ENCODE results near the gene NUMB.

The NUMB gene

DNA sequence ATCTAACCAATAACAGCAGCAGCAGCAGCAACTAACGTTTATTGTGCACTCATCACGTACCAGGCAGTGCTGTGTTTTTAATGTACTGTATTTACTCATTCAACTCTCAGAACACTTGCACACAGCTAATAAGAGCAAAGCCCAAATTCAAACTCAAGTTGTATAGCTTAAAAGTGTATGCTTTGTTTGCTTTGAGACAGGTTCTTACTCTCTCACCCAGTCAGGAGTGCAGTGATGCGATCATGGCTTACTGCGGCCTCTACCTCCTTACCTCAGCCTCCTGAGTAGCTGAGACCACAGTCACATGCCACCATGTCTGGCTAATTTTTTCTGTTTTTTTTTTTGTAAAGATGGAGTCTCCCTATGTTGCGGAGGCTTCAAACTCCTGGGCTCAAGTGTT is 115.7 kb downstream of the NUMB start:
- ATAC-seq (ENCODE audit: insufficient read depth, low read depth) (no peak), DNase-seq (no peak)
- H3K9ac ChIP-seq (ENCODE audit: low read depth, low read length): no peak overlapping the region
- no peak overlapping the region for H3K4me3 ChIP-seq (ENCODE audit: low read depth in 1 of 2, low read length in 2 of 2)
- H3K27me3 ChIP-seq (ENCODE audit: insufficient read depth, low read length, poor library complexity): no peaks in the 10 kb centered on the region
- H3K4me1 ChIP-seq (ENCODE audit: insufficient read depth, low read length): no peaks in the 10 kb centered on the region
- H3K4me2 ChIP-seq (ENCODE audit: insufficient read depth, low read length): no peak overlapping the region
- H3K79me2 ChIP-seq (ENCODE audit: insufficient read depth, low read length): peaks cover 3% of the 10 kb centered on the region; the same call in 1 of the 2 replicates
- no peak overlapping the region for H3K27ac ChIP-seq (ENCODE audit: low read length)
- no peak for TF ChIP-seq EZH2 (IDR thresholded peaks at IDR 0.05; ENCODE audit: borderline replicate concordance, low read depth, low read length, severe bottlenecking)
- TF ChIP-seq, protein P1, sequence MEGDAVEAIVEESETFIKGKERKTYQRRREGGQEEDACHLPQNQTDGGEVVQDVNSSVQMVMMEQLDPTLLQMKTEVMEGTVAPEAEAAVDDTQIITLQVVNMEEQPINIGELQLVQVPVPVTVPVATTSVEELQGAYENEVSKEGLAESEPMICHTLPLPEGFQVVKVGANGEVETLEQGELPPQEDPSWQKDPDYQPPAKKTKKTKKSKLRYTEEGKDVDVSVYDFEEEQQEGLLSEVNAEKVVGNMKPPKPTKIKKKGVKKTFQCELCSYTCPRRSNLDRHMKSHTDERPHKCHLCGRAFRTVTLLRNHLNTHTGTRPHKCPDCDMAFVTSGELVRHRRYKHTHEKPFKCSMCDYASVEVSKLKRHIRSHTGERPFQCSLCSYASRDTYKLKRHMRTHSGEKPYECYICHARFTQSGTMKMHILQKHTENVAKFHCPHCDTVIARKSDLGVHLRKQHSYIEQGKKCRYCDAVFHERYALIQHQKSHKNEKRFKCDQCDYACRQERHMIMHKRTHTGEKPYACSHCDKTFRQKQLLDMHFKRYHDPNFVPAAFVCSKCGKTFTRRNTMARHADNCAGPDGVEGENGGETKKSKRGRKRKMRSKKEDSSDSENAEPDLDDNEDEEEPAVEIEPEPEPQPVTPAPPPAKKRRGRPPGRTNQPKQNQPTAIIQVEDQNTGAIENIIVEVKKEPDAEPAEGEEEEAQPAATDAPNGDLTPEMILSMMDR (IDR thresholded peaks at IDR 0.05; ENCODE audit: borderline replicate concordance, extremely low read depth, low read length, poor library complexity, severe bottlenecking): no peak
- 0 out of 2 replicates have a peak, but pooled peaks cover 7% of the 10 kb centered on the region for H4K20me1 ChIP-seq (ENCODE audit: insufficient read depth, low read length)
- 0 out of 2 replicates have a peak, but pooled peaks cover 3% of the 10 kb centered on the region for H3K36me3 ChIP-seq (ENCODE audit: insufficient read depth, low read length)
- H2AFZ ChIP-seq (ENCODE audit: low read depth, low read length): no peak overlapping the region
- H3K9me3 ChIP-seq (ENCODE audit: insufficient read depth, low read length, severe bottlenecking): no peaks in the 10 kb centered on the region

DNA sequence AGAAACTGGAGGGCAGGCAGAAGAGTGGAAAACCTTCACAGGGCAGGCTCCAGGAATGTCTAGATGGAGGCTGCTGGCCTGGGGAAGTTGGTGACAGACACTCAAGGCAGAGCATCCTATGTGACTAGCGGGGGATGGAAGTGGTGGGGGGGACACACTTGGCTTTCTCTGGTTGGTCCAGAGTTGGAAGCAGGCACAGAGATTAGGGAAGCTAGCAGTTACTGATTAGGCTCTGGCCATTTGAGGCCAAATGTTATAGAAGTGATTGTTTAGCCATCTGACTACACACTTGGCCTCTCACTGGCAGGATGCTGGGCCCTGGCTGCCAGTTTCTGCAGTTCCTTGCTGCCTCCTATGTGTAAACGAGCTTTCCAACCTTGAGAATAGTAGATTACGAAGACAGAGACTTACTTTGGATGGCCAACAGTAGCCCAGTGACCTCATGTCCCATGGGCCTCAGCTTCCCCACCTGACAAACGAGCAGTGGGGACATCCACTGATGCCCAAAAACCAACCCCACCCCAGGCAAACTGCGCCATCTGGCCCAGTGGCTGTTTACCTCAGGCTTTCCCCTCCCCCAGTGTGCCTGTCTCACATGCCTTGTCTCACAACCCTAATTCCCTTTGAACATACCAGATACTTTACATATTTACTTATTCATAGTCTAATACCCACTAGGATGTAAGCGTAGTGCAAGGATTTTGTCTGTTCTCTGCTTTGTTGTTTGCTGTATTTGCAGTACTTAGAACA is 118.3 kb downstream of the NUMB start:
- TF ChIP-seq, protein P1 (IDR thresholded peaks at IDR 0.05; ENCODE audit: borderline replicate concordance, extremely low read depth, low read length, poor library complexity, severe bottlenecking): no peak
- Histone ChIP-seq H3K4me3 (ENCODE audit: low read depth in 1 of 2, low read length in 2 of 2) (no peak overlapping the region), H3K36me3 (ENCODE audit: insufficient read depth, low read length) (0 out of 2 replicates have a peak, but pooled peaks cover 3% of the 10 kb centered on the region), H3K9me3 (ENCODE audit: insufficient read depth, low read length, severe bottlenecking) (no peaks in the 10 kb centered on the region), H3K79me2 (ENCODE audit: insufficient read depth, low read length) (peaks cover 3% of the 10 kb centered on the region; the same call in 1 of the 2 replicates), H2AFZ (ENCODE audit: low read depth, low read length) (no peak overlapping the region), H3K4me1 (ENCODE audit: insufficient read depth, low read length) (no peaks in the 10 kb centered on the region), H3K27ac (ENCODE audit: low read length) (no peak overlapping the region), H4K20me1 (ENCODE audit: insufficient read depth, low read length) (0 out of 2 replicates have a peak, but pooled peaks cover 7% of the 10 kb centered on the region), H3K4me2 (ENCODE audit: insufficient read depth, low read length) (no peak overlapping the region), H3K27me3 (ENCODE audit: insufficient read depth, low read length, poor library complexity) (no peaks in the 10 kb centered on the region), H3K9ac (ENCODE audit: low read depth, low read length) (no peak overlapping the region)
- DNase-seq (no peak), ATAC-seq (ENCODE audit: insufficient read depth, low read depth) (no peak)

DNA sequence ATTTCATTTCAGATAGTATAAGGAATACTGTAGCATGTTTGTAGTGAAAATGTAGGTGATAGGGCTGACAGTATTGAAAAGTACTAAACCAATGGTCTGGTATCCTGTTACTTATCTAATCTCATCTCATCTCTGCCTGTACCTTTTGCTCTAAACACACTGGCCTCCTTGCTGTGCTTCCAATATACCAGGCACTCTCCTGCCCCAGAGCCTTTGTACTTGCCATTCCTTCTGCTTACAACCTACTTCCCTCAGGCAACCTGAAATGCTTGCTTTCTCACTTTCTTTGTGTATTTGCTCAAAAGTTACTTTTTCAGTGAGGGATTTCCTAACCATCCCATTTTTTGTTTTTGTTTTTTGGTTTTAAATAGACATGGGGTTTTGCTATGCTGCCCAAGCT is 119.1 kb downstream of the NUMB start:
- H3K36me3 ChIP-seq (ENCODE audit: insufficient read depth, low read length): 0 out of 2 replicates have a peak, but pooled peaks cover 3% of the 10 kb centered on the region
- no peaks in the 10 kb centered on the region for H3K27me3 ChIP-seq (ENCODE audit: insufficient read depth, low read length, poor library complexity)
- H3K27ac ChIP-seq (ENCODE audit: low read length): no peak overlapping the region
- TF ChIP-seq, protein P1 (IDR thresholded peaks at IDR 0.05; ENCODE audit: borderline replicate concordance, extremely low read depth, low read length, poor library complexity, severe bottlenecking): no peak
- TF ChIP-seq EZH2 (IDR thresholded peaks at IDR 0.05; ENCODE audit: borderline replicate concordance, low read depth, low read length, severe bottlenecking): no peak
- H3K9me3 ChIP-seq (ENCODE audit: insufficient read depth, low read length, severe bottlenecking): no peaks in the 10 kb centered on the region
- peaks cover 3% of the 10 kb centered on the region; the same call in 1 of the 2 replicates for H3K79me2 ChIP-seq (ENCODE audit: insufficient read depth, low read length)
- H3K4me2 ChIP-seq (ENCODE audit: insufficient read depth, low read length): no peak overlapping the region
- no peak for ATAC-seq (ENCODE audit: insufficient read depth, low read depth)
- H4K20me1 ChIP-seq (ENCODE audit: insufficient read depth, low read length): 0 out of 2 replicates have a peak, but pooled peaks cover 7% of the 10 kb centered on the region
- no peak for DNase-seq
- no peak overlapping the region for H3K9ac ChIP-seq (ENCODE audit: low read depth, low read length)
- H3K4me3 ChIP-seq (ENCODE audit: low read depth in 1 of 2, low read length in 2 of 2): no peak overlapping the region
- H2AFZ ChIP-seq (ENCODE audit: low read depth, low read length): no peak overlapping the region
- H3K4me1 ChIP-seq (ENCODE audit: insufficient read depth, low read length): no peaks in the 10 kb centered on the region
